Panc1 (cell line): ENCODE results near the gene RHBDL1. TPM values are rescaled to one million over a fixed set of nuclear protein-coding genes. Genes with fewer than 3 reads are reported as not detected.

Source experiments
- ATAC-seq: fragments of 200-7000 bp; cut with Tn5 transposase; 2 replicates; pipeline ENCODE4 v1.9.1; 2020; ENCODE audit warnings: mild to moderate bottlenecking, moderate library complexity
- BruUV-seq: library from RNA; stranded (reverse); fragments of 400-500 nt; replicated peaks from 2 replicates; lab custom pipeline; 2021; lab: Mats Ljungman, UMichigan
- CTCF ChIA-PET: fragments of 300-600 bp; sonication (Branson Sonifier 250); formaldehyde crosslinking; loops from one replicate; lab custom pipeline; 2022; ENCODE audit warnings: antibody characterized with exemption; lab: Charles Lee
- POLR2A ChIA-PET: fragments of 300-600 bp; sonication (Branson Sonifier 250); formaldehyde crosslinking; loops from one replicate; lab custom pipeline; 2022; ENCODE audit warnings: antibody characterized with exemption; lab: Charles Lee
- DNase-seq: peaks from one replicate; pipeline ENCODE4 v3.0.0-alpha.2; 2010; ENCODE audit warnings: low read depth, low spot score
- H3K27ac ChIP-seq: 2 replicates; pipeline ENCODE4 v1.5.1; 2011; ENCODE audit warnings: mild to moderate bottlenecking, low read length, inconsistent platforms
- H3K27me3 ChIP-seq: fragments of 200-500 bp; sonication (Bioruptor generic); 2 replicates; pipeline ENCODE4 v1.6.0; 2014; ENCODE audit warnings: low read length, inconsistent platforms; ENCODE audit not compliant: control insufficient read depth, insufficient read depth
- H3K36me3 ChIP-seq: fragments of 200-500 bp; sonication (Bioruptor generic); 2 replicates; pipeline ENCODE4 v1.5.1; 2014; ENCODE audit warnings: inconsistent platforms, mild to moderate bottlenecking, low read length, moderate library complexity; ENCODE audit not compliant: control insufficient read depth, insufficient read depth
- H3K4me1 ChIP-seq: 2 replicates; pipeline ENCODE4 v1.5.1; 2011; ENCODE audit warnings: inconsistent platforms, mild to moderate bottlenecking, low read length, moderate library complexity; ENCODE audit not compliant: control insufficient read depth, insufficient read depth
- H3K4me3 ChIP-seq, 2 experiments: 2 replicates each; pipeline ENCODE4 v1.5.1; 2011 to 2012; ENCODE audit warnings: low read depth in 2 of 2, low read length in 2 of 2, mild to moderate bottlenecking in 2 of 2, inconsistent platforms in 1 of 2, moderate library complexity in 1 of 2
- H3K9me3 ChIP-seq: fragments of 200-500 bp; sonication (Bioruptor generic); 2 replicates; pipeline ENCODE4 v1.5.1; 2014; ENCODE audit warnings: low read depth, mild to moderate bottlenecking, inconsistent platforms, low read length, moderate library complexity; ENCODE audit not compliant: control insufficient read depth, insufficient read depth
- CTCF ChIP-seq: fragments of 450-650 bp; IDR thresholded peaks from 2 replicates; pipeline ENCODE4 v1.5.1; 2017; ENCODE audit warnings: mild to moderate bottlenecking
- POLR2AphosphoS5 ChIP-seq: IDR thresholded peaks from 2 replicates; pipeline ENCODE4 v1.6.1; 2012; ENCODE audit warnings: mild to moderate bottlenecking, low read depth, low read length, moderate library complexity
- REST ChIP-seq, 2 experiments: IDR thresholded peaks; 2 replicates each; pipeline ENCODE4 v1.6.1; 2011 to 2012; ENCODE audit warnings: low read depth in 2 of 2, control low read depth in 1 of 2, low read length in 1 of 2, mild to moderate bottlenecking in 1 of 2, moderate library complexity in 1 of 2; ENCODE audit not compliant: insufficient read depth in 1 of 2
- SIN3A ChIP-seq: IDR thresholded peaks from 2 replicates; pipeline ENCODE4 v1.6.1; 2012; ENCODE audit warnings: low read depth, mild to moderate bottlenecking, low read length, moderate library complexity, borderline replicate concordance; ENCODE audit not compliant: insufficient read depth
- TCF7L2 ChIP-seq: IDR thresholded peaks from 2 replicates; pipeline ENCODE4 v1.6.1; 2011; ENCODE audit warnings: mild to moderate bottlenecking, low read depth, low read length, inconsistent platforms
- in situ Hi-C: cut with HindIII; loops from 2 replicates; pipeline ENCODE4 v1.10.0; 2016; ENCODE audit warnings: low sequenced_read_pairs, low pct_unique_long_range_greater_than_20kb
- intact Hi-C: fragments of 100-400 bp; cut with micrococcal nuclease; formaldehyde crosslinking; loops from one replicate; pipeline ENCODE4 v1.10.0; 2022; ENCODE audit not compliant: unreplicated experiment
- total RNA-seq: library from RNA; stranded (reverse); gene quantifications from one replicate; pipeline ENCODE4 v1.2.1, GENCODE V29; 2021; ENCODE audit not compliant: unreplicated experiment

RHBDL1 gene
- total RNA-seq, 1 experiment from 2014 or later: 6.6 TPM

GRCh38 chr16:693766-694165, 18.3 kb downstream of the RHBDL1 start:
- intact Hi-C loops: no loop called here
- no peak for DNase-seq
- TF ChIP-seq REST (IDR thresholded peaks at IDR 0.05; ENCODE audit: insufficient read depth in 1 of 2, low read depth in 2 of 2, low read length in 1 of 2) (no peak), POLR2AphosphoS5 (no peak), CTCF (no peak), TCF7L2 (no peak), SIN3A (no peak)
- ATAC-seq: no peak
- in situ Hi-C loops: no loop called here
- Histone ChIP-seq H3K36me3 (peaks cover 4% of the 10 kb centered on the region; the same call in 1 of the 2 replicates), H3K4me1 (peaks cover 12% of the 10 kb centered on the region), H3K27ac (no peak overlapping the region), H3K9me3 (no peaks in the 10 kb centered on the region), H3K4me3 (no peak overlapping the region), H3K27me3 (no peaks in the 10 kb centered on the region)
- POLR2A ChIA-PET: no interaction called here
- BruUV-seq: no TSS peak
- CTCF ChIA-PET: no interaction called here

DNA sequence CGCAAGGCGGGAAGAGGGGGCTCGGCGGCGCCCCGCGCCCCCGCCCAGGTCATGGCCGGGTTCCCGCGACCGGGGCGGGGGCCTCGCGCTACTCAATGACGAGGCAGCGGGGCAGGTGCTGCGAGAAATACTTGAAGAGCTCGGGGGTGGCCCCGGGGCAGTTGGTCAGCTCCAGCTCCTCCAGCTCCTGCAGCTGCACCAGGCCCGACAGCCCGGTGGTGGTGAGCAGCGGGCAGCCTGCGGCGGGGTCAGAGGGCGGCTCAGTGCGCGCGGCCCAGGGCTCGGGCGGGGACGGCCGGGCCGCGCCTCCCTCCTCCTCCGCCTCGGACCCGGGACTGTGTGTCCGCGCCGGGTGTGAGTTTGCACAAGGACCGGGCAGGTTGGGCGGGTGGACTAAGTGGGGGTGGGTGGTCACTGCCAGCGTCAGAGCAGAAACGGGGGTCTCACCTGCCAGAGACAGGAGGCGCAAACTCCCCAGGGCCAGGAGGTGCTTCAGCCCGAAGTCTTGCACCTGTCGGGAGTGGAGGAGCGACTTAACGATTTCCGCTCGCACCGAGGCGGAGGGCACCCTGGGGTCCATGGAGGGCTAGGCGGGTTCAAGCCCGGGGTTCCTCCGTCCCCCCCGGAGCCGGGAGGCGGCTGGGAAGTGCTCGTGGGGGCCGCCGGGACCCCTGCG, 18.9 kb downstream of the RHBDL1 start:
- intact Hi-C loops: no loop called here
- no peak for ATAC-seq
- Histone ChIP-seq H3K36me3 (peaks cover 4% of the 10 kb centered on the region; the same call in 1 of the 2 replicates), H3K9me3 (no peaks in the 10 kb centered on the region), H3K27me3 (no peaks in the 10 kb centered on the region), H3K4me3 (no peak overlapping the region), H3K27ac (no peak overlapping the region), H3K4me1 (peaks cover 7% of the 10 kb centered on the region)
- in situ Hi-C loops: no loop called here
- CTCF ChIA-PET: no interaction called here
- no TSS peak for BruUV-seq
- TF ChIP-seq TCF7L2 (no peak), SIN3A (no peak), POLR2AphosphoS5 (no peak), REST (IDR thresholded peaks at IDR 0.05; ENCODE audit: insufficient read depth in 1 of 2, low read depth in 2 of 2, low read length in 1 of 2) (no peak), CTCF (no peak)
- no peak for DNase-seq
- POLR2A ChIA-PET: no interaction called here
